Measurements from ENCODE around the gene PXDN.
"Not testable (repeated sequence)": the region's sequence is repeated elsewhere in the genome, so short reads cannot be mapped to it uniquely, and the experiment has no call there.

PXDN gene

GRCh38 chr2:1681017-1681318 lies 63.3 kb downstream of the PXDN start:
- TF ChIP-seq CTCF (IDR thresholded peaks at IDR 0.05): no peak
- no peaks in the 10 kb centered on the region for H3K27me3 Mint-ChIP-seq (ENCODE audit: low read depth, poor library complexity)
- no peak overlapping the region for H3K4me3 Mint-ChIP-seq
- peaks cover under 1% of the 10 kb centered on the region for H3K4me1 Mint-ChIP-seq
- H3K9me3 Mint-ChIP-seq: no peaks in the 10 kb centered on the region
- H3K27ac Mint-ChIP-seq: peak overlapping the region; percentile 73
- peaks cover 22% of the 10 kb centered on the region for H3K36me3 Mint-ChIP-seq (ENCODE audit: low read depth)
- no peak for DNase-seq

GRCh38 chr2:1680222-1681016 lies 63.9 kb downstream of the PXDN start:
- DNase-seq: no peak
- H3K27ac Mint-ChIP-seq: peak overlapping the region; percentile 76
- H3K4me1 Mint-ChIP-seq: no peaks in the 10 kb centered on the region
- H3K27me3 Mint-ChIP-seq (ENCODE audit: low read depth, poor library complexity): no peaks in the 10 kb centered on the region
- H3K9me3 Mint-ChIP-seq: no peaks in the 10 kb centered on the region
- TF ChIP-seq CTCF (IDR thresholded peaks at IDR 0.05): no peak
- peaks cover 25% of the 10 kb centered on the region for H3K36me3 Mint-ChIP-seq (ENCODE audit: low read depth)
- H3K4me3 Mint-ChIP-seq: no peak overlapping the region

GRCh38 chr2:1679488-1680039 lies 64.8 kb downstream of the PXDN start:
- H3K4me1 Mint-ChIP-seq; DNase-seq; H3K9me3 Mint-ChIP-seq; H3K4me3 Mint-ChIP-seq; H3K27me3 Mint-ChIP-seq (ENCODE audit: low read depth, poor library complexity); H3K27ac Mint-ChIP-seq: not testable (repeated sequence)
- peaks cover 28% of the 10 kb centered on the region for H3K36me3 Mint-ChIP-seq (ENCODE audit: low read depth)

- not testable (repeated sequence) for H3K27ac Mint-ChIP-seq; H3K4me3 Mint-ChIP-seq; DNase-seq; H3K9me3 Mint-ChIP-seq; H3K27me3 Mint-ChIP-seq (ENCODE audit: low read depth, poor library complexity); H3K4me1 Mint-ChIP-seq
- peaks cover 25% of the 10 kb centered on the region for H3K36me3 Mint-ChIP-seq (ENCODE audit: low read depth)
These were observed 65.2 kb downstream of the PXDN start for GRCh38 chr2:1679065-1679464.

- no peak for TF ChIP-seq CTCF (IDR thresholded peaks at IDR 0.05)
- Mint-ChIP-seq H3K36me3 (ENCODE audit: low read depth) (peaks cover 27% of the 10 kb centered on the region), H3K9me3 (no peaks in the 10 kb centered on the region), H3K4me1 (no peaks in the 10 kb centered on the region), H3K27me3 (ENCODE audit: low read depth, poor library complexity) (no peaks in the 10 kb centered on the region), H3K4me3 (no peak overlapping the region), H3K27ac (no peak overlapping the region)
- no peak for DNase-seq
These were observed 65.7 kb downstream of the PXDN start for GRCh38 chr2:1678609-1679008.

GRCh38 chr2:1677821-1678165 lies 66.5 kb downstream of the PXDN start:
- H3K36me3 Mint-ChIP-seq (ENCODE audit: low read depth): peaks cover 25% of the 10 kb centered on the region
- DNase-seq: no peak

More at GRCh38 chr2:1677821-1678165, 66.5 kb downstream of the PXDN start:
- no peak for TF ChIP-seq CTCF (IDR thresholded peaks at IDR 0.05)
- Mint-ChIP-seq H3K4me3 (no peak overlapping the region), H3K27me3 (ENCODE audit: low read depth, poor library complexity) (no peaks in the 10 kb centered on the region), H3K27ac (peak overlapping the region; percentile 38), H3K4me1 (no peaks in the 10 kb centered on the region), H3K9me3 (no peaks in the 10 kb centered on the region)
